ENCODE measurements around the gene GALNT13. TPM values are rescaled to one million over a fixed set of nuclear protein-coding genes. Genes with fewer than 3 reads are reported as not detected.
A peak's percentile ranks its signal among the peaks of the same experiment; 100 is the strongest.

The GALNT13 gene
- total RNA-seq, 1 donor from 2014 or later: 0.19 TPM

- no peaks in the 10 kb centered on the region for H3K9me3 ChIP-seq (replicated peaks)
- no peaks in the 10 kb centered on the region for H3K36me3 ChIP-seq
- H3K4me1 ChIP-seq: no peaks in the 10 kb centered on the region
- H3K27ac ChIP-seq (replicated peaks): no peak overlapping the region
- TF ChIP-seq CTCF (IDR thresholded peaks at IDR 0.05; ENCODE audit: borderline replicate concordance): no peak
- DNase-seq: no peak
- intact Hi-C loops (cut with micrococcal nuclease): no loop called here
- H3K27me3 ChIP-seq (ENCODE audit: low read depth): no peaks in the 10 kb centered on the region
- H3K4me3 ChIP-seq: no peak overlapping the region
Measured at GRCh38 chr2:154368153-154368552, 496.4 kb downstream of the GALNT13 start.

GRCh38 chr2:154370873-154371272 is 499.2 kb downstream of the GALNT13 start:
- no peak for TF ChIP-seq CTCF (IDR thresholded peaks at IDR 0.05; ENCODE audit: borderline replicate concordance)
- no peak for DNase-seq
- Histone ChIP-seq H3K4me3 (no peak overlapping the region), H3K4me1 (no peaks in the 10 kb centered on the region), H3K27me3 (ENCODE audit: low read depth) (peaks cover 7% of the 10 kb centered on the region), H3K36me3 (no peaks in the 10 kb centered on the region), H3K9me3 (replicated peaks) (no peaks in the 10 kb centered on the region), H3K27ac (replicated peaks) (no peak overlapping the region)
- intact Hi-C loops (cut with micrococcal nuclease): no loop called here

GRCh38 chr2:154374416-154374815 is 502.7 kb downstream of the GALNT13 start:
- intact Hi-C loops (cut with micrococcal nuclease): no loop called here
- Histone ChIP-seq H3K9me3 (replicated peaks) (no peaks in the 10 kb centered on the region), H3K4me1 (no peaks in the 10 kb centered on the region), H3K36me3 (no peaks in the 10 kb centered on the region), H3K27ac (replicated peaks) (no peak overlapping the region), H3K4me3 (no peak overlapping the region), H3K27me3 (ENCODE audit: low read depth) (peaks cover 23% of the 10 kb centered on the region)
- no peak for DNase-seq
- TF ChIP-seq CTCF (IDR thresholded peaks at IDR 0.05; ENCODE audit: borderline replicate concordance): no peak

- Histone ChIP-seq H3K4me3 (no peak overlapping the region), H3K27ac (replicated peaks) (no peak overlapping the region), H3K27me3 (ENCODE audit: low read depth) (peaks cover 23% of the 10 kb centered on the region), H3K36me3 (no peaks in the 10 kb centered on the region), H3K9me3 (replicated peaks) (no peaks in the 10 kb centered on the region), H3K4me1 (no peaks in the 10 kb centered on the region)
- DNase-seq: no peak
- TF ChIP-seq CTCF (IDR thresholded peaks at IDR 0.05; ENCODE audit: borderline replicate concordance): peak; percentile 46
- intact Hi-C loops (cut with micrococcal nuclease): no loop called here
Measured at GRCh38 chr2:154375579-154375931, 503.8 kb downstream of the GALNT13 start.

- Histone ChIP-seq H3K4me1 (no peaks in the 10 kb centered on the region), H3K9me3 (replicated peaks) (no peaks in the 10 kb centered on the region), H3K27me3 (ENCODE audit: low read depth) (peaks cover 10% of the 10 kb centered on the region), H3K36me3 (no peaks in the 10 kb centered on the region), H3K27ac (replicated peaks) (no peak overlapping the region), H3K4me3 (no peak overlapping the region)
- intact Hi-C loops (cut with micrococcal nuclease): no loop called here
- DNase-seq: no peak
- no peak for TF ChIP-seq CTCF (IDR thresholded peaks at IDR 0.05; ENCODE audit: borderline replicate concordance)
Measured at GRCh38 chr2:154381931-154382794, 510.4 kb downstream of the GALNT13 start.
